Psoas muscle (tissue), 7 donors: Measurements from ENCODE around the gene TRUB1. TPM values are rescaled to one million over a fixed set of nuclear protein-coding genes. Genes with fewer than 3 reads are reported as not detected.

ENCODE experiments used
- polyA plus RNA-seq, 3 donors: library from polyadenylated mRNA; stranded (reverse); fragments of 200-250 nt; gene quantifications; one replicate each; pipeline ENCODE4 v1.2.3, GENCODE V29; 2013
- total RNA-seq, 4 donors: library from RNA; stranded (reverse); fragmentation: NEBNext Ultra II Directional in 2 of 4; extraction: Animal tissue kit (Norgen Biotek cat#: 25700) in 2 of 4; gene quantifications; one replicate each; pipeline versions ENCODE4 v1.2.1 to v1.2.4, GENCODE V29; 2021 to 2023
- donor health status: healthy with polysubstance abuse.
- donor health status: DM: no; HTN: no; CAD: no; lungs with moderate emphysema.
- donor health status: Bipolar disorder and iron deficiency.
- donor health status: healthy.
- donor health status: DM: no; HTN: no; CAD: no.
- donor health status: DM: no; HTN: no; CAD: no.
- donor health status: DM: yes; HTN: yes; CAD: no.

TRUB1 gene
- total and polyA plus RNA-seq, 7 donors: 3.3 to 8.9 (median 8.4) TPM

Other genes with a start within 250 kb of the TRUB1 start
- 10 to 100 TPM; 19.9 to 31.9 (median 26.0) TPM for gene FHIP2A, start 116.4 kb upstream of the TRUB1 start, total RNA-seq
- 10 to 100 TPM in 1 of 3 donors, 1 to 10 TPM in 2; 3.4 to 12.8 (median 6.6) TPM for gene FHIP2A, start 116.4 kb upstream of the TRUB1 start, polyA plus RNA-seq
- 1 to 10 TPM; 2.2 to 7.1 (median 4.5) TPM for gene ATRNL1, start 155.2 kb downstream of the TRUB1 start, total RNA-seq
- 1 to 10 TPM in 2 of 3 donors, under 1 TPM in 1; 0.01 to 1.4 (median 1.1) TPM for gene ATRNL1, start 155.2 kb downstream of the TRUB1 start, polyA plus RNA-seq